Metanephros (tissue), 2 donors: ENCODE measurements around the gene ADAMTS9. TPM values are rescaled to one million over a fixed set of nuclear protein-coding genes. Genes with fewer than 3 reads are reported as not detected.

Experiments
- small RNA-seq: library from RNA; depleted of rRNA; stranded (forward); fragments of <200 nt; gene quantifications from one replicate; pipeline ENCODE3, GENCODE V24; 2014; ENCODE audit warnings: low replicate concordance
- total RNA-seq: library from RNA; depleted of rRNA; stranded (reverse); fragments of >200 nt; gene quantifications from one replicate; pipeline ENCODE4 v1.2.3, GENCODE V29; 2014

Gene ADAMTS9
- 151 TPM for total RNA-seq

GRCh38 chr3:64687781-64688604, at the start of gene ADAMTS9:
Gene ADAMTS9, minus strand, starts transcription at chr3:64688000. Its CDS starts 343 bp downstream, at chr3:64687657.

Small RNA genes lying within 50 kb of the gene (small RNA-seq; reads per million reads assigned to genes)
- not detected for gene RNU6-739P
